ENCODE data around the gene GLB1L2. TPM values are rescaled to one million over a fixed set of nuclear protein-coding genes. Genes with fewer than 3 reads are reported as not detected.

GLB1L2 gene
- total and polyA plus RNA-seq, 7 donors = 4.2 to 108 (median 30.8) TPM

DNA sequence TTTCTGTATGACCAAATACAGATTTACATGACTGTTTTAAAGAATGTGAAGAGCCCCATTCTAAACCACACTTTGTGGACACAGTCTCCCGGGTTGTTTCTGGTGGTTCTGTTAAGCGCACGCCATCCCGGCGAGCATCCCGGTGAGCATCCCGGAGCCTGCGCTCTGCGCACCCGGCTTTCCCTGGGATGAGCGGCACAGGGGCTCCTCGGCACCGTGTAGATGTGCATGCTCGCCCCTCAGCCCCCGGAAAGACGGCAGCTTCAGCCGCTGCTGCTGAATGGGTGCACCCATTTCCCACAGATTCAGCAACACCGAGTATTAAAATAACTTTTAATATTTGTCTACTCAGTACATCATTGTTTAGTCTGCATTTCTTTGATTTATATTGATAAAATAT lies 36.0 kb downstream of the GLB1L2 start:
- no peak overlapping the region for H3K27ac ChIP-seq
- H3K36me3 ChIP-seq = peaks cover 0 to 73% (median 10%) of the 10 kb centered on the region in 4 donors
- H3K9me3 ChIP-seq = no peaks in the 10 kb centered on the region
- WGBS, 2 donors = 92 to 93% methylated on average over 18 of the region's 18 CpGs
- no peak for TF ChIP-seq EP300 (IDR thresholded peaks at IDR 0.05)
- TF ChIP-seq CTCF (IDR thresholded peaks at IDR 0.05) = no peak
- H3K4me3 ChIP-seq = no peak overlapping the region
- intact Hi-C loops (cut with DNase I) = no loop called here
- peak; percentile 42 for DNase-seq
- no peaks in the 10 kb centered on the region for H3K27me3 ChIP-seq
- H3K4me1 ChIP-seq = no peaks in the 10 kb centered on the region

DNA sequence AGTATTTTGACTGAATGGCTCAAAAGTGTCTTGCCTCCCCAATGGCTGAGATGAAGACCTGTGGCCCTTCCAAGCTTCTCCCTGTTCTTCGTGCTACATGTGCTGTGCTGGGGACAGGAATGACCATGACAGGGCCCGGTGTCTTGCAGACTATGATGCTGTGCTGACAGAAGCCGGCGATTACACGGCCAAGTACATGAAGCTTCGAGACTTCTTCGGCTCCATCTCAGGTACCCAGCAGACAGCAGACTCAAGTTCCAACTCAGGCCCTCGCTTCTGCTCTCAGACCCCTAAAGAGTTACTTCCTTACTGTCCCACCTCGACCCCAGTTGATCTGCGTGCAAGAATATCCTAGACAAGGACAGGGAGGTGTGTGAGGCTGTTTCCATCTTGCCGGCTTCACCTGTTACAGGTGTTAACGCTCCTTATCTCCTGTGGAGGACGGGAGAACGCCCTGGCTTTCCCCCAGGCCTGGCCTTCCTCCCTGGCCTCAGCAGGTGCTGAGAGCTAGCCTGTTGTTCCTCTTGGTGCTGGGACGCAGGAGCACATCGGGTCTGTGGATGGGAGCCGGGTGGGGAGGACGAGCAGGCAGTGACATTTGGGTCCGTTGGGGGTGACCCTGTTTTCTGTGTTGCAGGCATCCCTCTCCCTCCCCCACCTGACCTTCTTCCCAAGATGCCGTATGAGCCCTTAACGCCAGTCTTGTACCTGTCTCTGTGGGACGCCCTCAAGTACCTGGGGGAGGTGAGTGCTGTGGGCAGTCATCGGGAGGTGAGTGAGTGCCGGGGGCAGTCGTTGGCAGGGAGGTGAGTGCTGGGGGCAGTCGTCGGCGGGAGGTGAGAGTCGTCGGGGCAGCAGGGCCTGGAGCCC lies 38.1 kb downstream of the GLB1L2 start:
- Histone ChIP-seq H3K27ac (no peak overlapping the region), H3K4me3 (no peak overlapping the region), H3K27me3 (no peaks in the 10 kb centered on the region), H3K36me3 (peaks cover 0 to 84% (median 14%) of the 10 kb centered on the region in 4 donors), H3K9me3 (no peaks in the 10 kb centered on the region), H3K4me1 (no peaks in the 10 kb centered on the region)
- 91 to 92% methylated on average over 30 of the region's 30 CpGs for WGBS, 2 donors
- DNase-seq = peak; percentile 51
- TF ChIP-seq POLR2A (IDR thresholded peaks at IDR 0.05) (no peak), EP300 (IDR thresholded peaks at IDR 0.05) (no peak), CTCF (IDR thresholded peaks at IDR 0.05) (no peak), POLR2AphosphoS5 (IDR thresholded peaks at IDR 0.05) (no peak)
- intact Hi-C loops (cut with DNase I) = no loop called here

DNA sequence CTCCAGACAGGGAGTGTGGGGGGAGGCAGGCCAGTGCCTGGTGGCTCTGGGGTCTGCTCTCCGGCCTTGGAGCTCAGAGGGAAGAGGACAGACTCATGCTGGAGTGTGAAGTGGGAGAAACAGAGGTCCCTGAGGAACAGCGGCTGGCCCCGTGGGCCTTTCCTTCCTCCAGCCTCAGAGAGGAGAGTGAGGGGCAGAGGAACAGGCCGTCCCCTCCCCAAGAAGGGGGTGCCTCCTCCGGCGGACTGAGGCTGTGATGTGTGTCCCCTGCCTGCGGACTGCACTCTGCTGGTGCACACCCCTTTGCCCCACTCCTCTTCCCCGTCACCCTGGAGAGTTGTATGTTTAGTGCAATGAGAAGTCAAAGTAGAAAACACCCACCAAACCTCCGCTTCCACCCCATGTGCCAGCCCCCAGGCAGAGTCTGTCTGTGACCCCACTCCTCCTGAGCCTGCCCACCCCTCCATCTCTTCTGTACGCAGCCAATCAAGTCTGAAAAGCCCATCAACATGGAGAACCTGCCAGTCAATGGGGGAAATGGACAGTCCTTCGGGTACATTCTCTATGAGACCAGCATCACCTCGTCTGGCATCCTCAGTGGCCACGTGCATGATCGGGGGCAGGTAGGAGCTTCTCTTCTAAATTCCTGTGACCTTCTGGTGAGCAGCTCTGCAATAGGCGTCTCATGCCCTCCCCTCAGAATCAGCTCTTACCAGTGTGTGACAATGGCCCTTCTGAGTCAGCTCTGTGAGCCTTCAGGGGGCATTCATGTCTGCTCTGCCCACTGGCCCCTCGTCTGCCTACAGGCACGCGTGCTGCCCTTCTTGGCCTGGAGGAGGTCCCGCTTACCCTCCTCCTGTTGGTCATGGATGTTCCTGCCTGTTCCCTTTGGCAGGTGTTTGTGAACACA lies 39.0 kb downstream of the GLB1L2 start:
- no peaks in the 10 kb centered on the region for H3K9me3 ChIP-seq
- H3K27ac ChIP-seq = no peak overlapping the region
- H3K4me1 ChIP-seq = no peaks in the 10 kb centered on the region
- no peak overlapping the region for H3K4me3 ChIP-seq
- peak; percentile 50 for DNase-seq
- intact Hi-C loops (cut with DNase I) = no loop called here
- H3K36me3 ChIP-seq = peaks cover 0 to 85% (median 14%) of the 10 kb centered on the region in 4 donors
- 93 to 94% methylated on average over 19 of the region's 19 CpGs for WGBS, 2 donors
- no peak for TF ChIP-seq POLR2AphosphoS5 (IDR thresholded peaks at IDR 0.05)
- TF ChIP-seq EP300 (IDR thresholded peaks at IDR 0.05) = no peak
- TF ChIP-seq CTCF (IDR thresholded peaks at IDR 0.05) = no peak
- TF ChIP-seq POLR2A (IDR thresholded peaks at IDR 0.05) = no peak
- no peaks in the 10 kb centered on the region for H3K27me3 ChIP-seq

- WGBS, 2 donors = 94 to 96% methylated on average over 22 of the region's 22 CpGs
- TF ChIP-seq POLR2A (IDR thresholded peaks at IDR 0.05) (no peak), POLR2AphosphoS5 (IDR thresholded peaks at IDR 0.05) (no peak), CTCF (IDR thresholded peaks at IDR 0.05) (no peak), EP300 (IDR thresholded peaks at IDR 0.05) (no peak)
- peaks cover 0 to 83% (median 14%) of the 10 kb centered on the region in 4 donors for H3K36me3 ChIP-seq
- no peak overlapping the region for H3K27ac ChIP-seq
- peak; percentile 60 for DNase-seq
- H3K4me3 ChIP-seq = no peak overlapping the region
- H3K27me3 ChIP-seq = no peaks in the 10 kb centered on the region
- intact Hi-C loops (cut with DNase I) = no loop called here
- H3K9me3 ChIP-seq = no peaks in the 10 kb centered on the region
- no peaks in the 10 kb centered on the region for H3K4me1 ChIP-seq
Observed at GRCh38 chr11:134371436-134372185, 39.8 kb downstream of the GLB1L2 start.

Data from sigmoid colon (tissue), 7 donors.